ENCODE measurements around the gene THAP12.

The THAP12 gene

GRCh38 chr11:76400967-76401366 lies 20.0 kb upstream of the THAP12 start:
- no peaks in the 10 kb centered on the region for H3K4me1 ChIP-seq (ENCODE audit: control insufficient read depth, insufficient read depth, low read length)
- H3K27me3 ChIP-seq (ENCODE audit: control insufficient read depth, insufficient read depth, low read length): no peaks in the 10 kb centered on the region
- no peak overlapping the region for H3K27ac ChIP-seq (ENCODE audit: low read depth, low read length)
- H3K4me3 ChIP-seq (ENCODE audit: low read depth, low read length): no peak overlapping the region
- no peaks in the 10 kb centered on the region for H3K36me3 ChIP-seq (ENCODE audit: control insufficient read depth, insufficient read depth, low read length)
- no peak overlapping the region for H3K9ac ChIP-seq (ENCODE audit: low read length)
- no peaks in the 10 kb centered on the region for H3K9me3 ChIP-seq (ENCODE audit: control insufficient read depth, insufficient read depth, low read depth, low read length)

- no peak overlapping the region for H3K4me3 ChIP-seq (ENCODE audit: low read depth, low read length)
- H3K4me1 ChIP-seq (ENCODE audit: control insufficient read depth, insufficient read depth, low read length): no peaks in the 10 kb centered on the region
- no peaks in the 10 kb centered on the region for H3K27me3 ChIP-seq (ENCODE audit: control insufficient read depth, insufficient read depth, low read length)
- H3K36me3 ChIP-seq (ENCODE audit: control insufficient read depth, insufficient read depth, low read length): no peaks in the 10 kb centered on the region
- H3K9ac ChIP-seq (ENCODE audit: low read length): no peak overlapping the region
- H3K27ac ChIP-seq (ENCODE audit: low read depth, low read length): no peak overlapping the region
- no peaks in the 10 kb centered on the region for H3K9me3 ChIP-seq (ENCODE audit: control insufficient read depth, insufficient read depth, low read depth, low read length)
Measured at GRCh38 chr11:76397383-76397782, 16.5 kb upstream of the THAP12 start.

GRCh38 chr11:76395296-76395695 lies 14.4 kb upstream of the THAP12 start:
- Histone ChIP-seq H3K27me3 (ENCODE audit: control insufficient read depth, insufficient read depth, low read length) (no peaks in the 10 kb centered on the region), H3K9me3 (ENCODE audit: control insufficient read depth, insufficient read depth, low read depth, low read length) (no peaks in the 10 kb centered on the region), H3K27ac (ENCODE audit: low read depth, low read length) (no peak overlapping the region), H3K9ac (ENCODE audit: low read length) (no peak overlapping the region), H3K36me3 (ENCODE audit: control insufficient read depth, insufficient read depth, low read length) (no peaks in the 10 kb centered on the region), H3K4me3 (ENCODE audit: low read depth, low read length) (no peak overlapping the region), H3K4me1 (ENCODE audit: control insufficient read depth, insufficient read depth, low read length) (no peaks in the 10 kb centered on the region)

- H3K36me3 ChIP-seq (ENCODE audit: control insufficient read depth, insufficient read depth, low read length): no peaks in the 10 kb centered on the region
- H3K4me3 ChIP-seq (ENCODE audit: low read depth, low read length): no peak overlapping the region
- no peak overlapping the region for H3K27ac ChIP-seq (ENCODE audit: low read depth, low read length)
- H3K9ac ChIP-seq (ENCODE audit: low read length): no peak overlapping the region
- no peaks in the 10 kb centered on the region for H3K4me1 ChIP-seq (ENCODE audit: control insufficient read depth, insufficient read depth, low read length)
- H3K27me3 ChIP-seq (ENCODE audit: control insufficient read depth, insufficient read depth, low read length): no peaks in the 10 kb centered on the region
- no peaks in the 10 kb centered on the region for H3K9me3 ChIP-seq (ENCODE audit: control insufficient read depth, insufficient read depth, low read depth, low read length)
Measured at GRCh38 chr11:76394411-76394810, 13.5 kb upstream of the THAP12 start.

GRCh38 chr11:76392870-76393269 lies 11.9 kb upstream of the THAP12 start:
- Histone ChIP-seq H3K4me1 (ENCODE audit: control insufficient read depth, insufficient read depth, low read length) (no peaks in the 10 kb centered on the region), H3K27me3 (ENCODE audit: control insufficient read depth, insufficient read depth, low read length) (no peaks in the 10 kb centered on the region), H3K36me3 (ENCODE audit: control insufficient read depth, insufficient read depth, low read length) (no peaks in the 10 kb centered on the region), H3K9me3 (ENCODE audit: control insufficient read depth, insufficient read depth, low read depth, low read length) (no peaks in the 10 kb centered on the region), H3K9ac (ENCODE audit: low read length) (no peak overlapping the region), H3K27ac (ENCODE audit: low read depth, low read length) (no peak overlapping the region), H3K4me3 (ENCODE audit: low read depth, low read length) (no peak overlapping the region)

- H3K9ac ChIP-seq (ENCODE audit: low read length): no peak overlapping the region
- H3K27ac ChIP-seq (ENCODE audit: low read depth, low read length): no peak overlapping the region
- H3K9me3 ChIP-seq (ENCODE audit: control insufficient read depth, insufficient read depth, low read depth, low read length): no peaks in the 10 kb centered on the region
- H3K4me1 ChIP-seq (ENCODE audit: control insufficient read depth, insufficient read depth, low read length): no peaks in the 10 kb centered on the region
- no peaks in the 10 kb centered on the region for H3K36me3 ChIP-seq (ENCODE audit: control insufficient read depth, insufficient read depth, low read length)
- no peak overlapping the region for H3K4me3 ChIP-seq (ENCODE audit: low read depth, low read length)
- H3K27me3 ChIP-seq (ENCODE audit: control insufficient read depth, insufficient read depth, low read length): no peaks in the 10 kb centered on the region
Measured at GRCh38 chr11:76391811-76392475, 11.0 kb upstream of the THAP12 start.

GRCh38 chr11:76391021-76391420 lies 10.1 kb upstream of the THAP12 start:
- H3K9me3 ChIP-seq (ENCODE audit: control insufficient read depth, insufficient read depth, low read depth, low read length): no peaks in the 10 kb centered on the region
- peaks cover 1% of the 10 kb centered on the region for H3K4me1 ChIP-seq (ENCODE audit: control insufficient read depth, insufficient read depth, low read length)
- no peak overlapping the region for H3K27ac ChIP-seq (ENCODE audit: low read depth, low read length)
- H3K36me3 ChIP-seq (ENCODE audit: control insufficient read depth, insufficient read depth, low read length): no peaks in the 10 kb centered on the region
- H3K27me3 ChIP-seq (ENCODE audit: control insufficient read depth, insufficient read depth, low read length): no peaks in the 10 kb centered on the region
- H3K4me3 ChIP-seq (ENCODE audit: low read depth, low read length): no peak overlapping the region
- no peak overlapping the region for H3K9ac ChIP-seq (ENCODE audit: low read length)

GRCh38 chr11:76388408-76388807 lies 7.5 kb upstream of the THAP12 start:
- Histone ChIP-seq H3K36me3 (ENCODE audit: control insufficient read depth, insufficient read depth, low read length) (no peaks in the 10 kb centered on the region), H3K27me3 (ENCODE audit: control insufficient read depth, insufficient read depth, low read length) (no peaks in the 10 kb centered on the region), H3K9me3 (ENCODE audit: control insufficient read depth, insufficient read depth, low read depth, low read length) (no peaks in the 10 kb centered on the region), H3K4me3 (ENCODE audit: low read depth, low read length) (no peak overlapping the region), H3K9ac (ENCODE audit: low read length) (no peak overlapping the region), H3K27ac (ENCODE audit: low read depth, low read length) (no peak overlapping the region), H3K4me1 (ENCODE audit: control insufficient read depth, insufficient read depth, low read length) (peaks cover 7% of the 10 kb centered on the region)

- Histone ChIP-seq H3K27ac (ENCODE audit: low read depth, low read length) (no peak overlapping the region), H3K9ac (ENCODE audit: low read length) (no peak overlapping the region), H3K4me1 (ENCODE audit: control insufficient read depth, insufficient read depth, low read length) (peaks cover 19% of the 10 kb centered on the region), H3K27me3 (ENCODE audit: control insufficient read depth, insufficient read depth, low read length) (no peaks in the 10 kb centered on the region), H3K4me3 (ENCODE audit: low read depth, low read length) (0 out of 2 replicates have a peak overlapping the region, but pooled peaks have one; percentile 14), H3K9me3 (ENCODE audit: control insufficient read depth, insufficient read depth, low read depth, low read length) (no peaks in the 10 kb centered on the region), H3K36me3 (ENCODE audit: control insufficient read depth, insufficient read depth, low read length) (no peaks in the 10 kb centered on the region)
Measured at GRCh38 chr11:76385903-76386302, 5.0 kb upstream of the THAP12 start.

GRCh38 chr11:76382209-76382608 lies 1.3 kb upstream of the THAP12 start:
- H3K4me1 ChIP-seq (ENCODE audit: control insufficient read depth, insufficient read depth, low read length): peaks cover 19% of the 10 kb centered on the region
- no peaks in the 10 kb centered on the region for H3K36me3 ChIP-seq (ENCODE audit: control insufficient read depth, insufficient read depth, low read length)
- H3K27me3 ChIP-seq (ENCODE audit: control insufficient read depth, insufficient read depth, low read length): no peaks in the 10 kb centered on the region
- H3K27ac ChIP-seq (ENCODE audit: low read depth, low read length): no peak overlapping the region
- H3K9ac ChIP-seq (ENCODE audit: low read length): no peak overlapping the region
- H3K9me3 ChIP-seq (ENCODE audit: control insufficient read depth, insufficient read depth, low read depth, low read length): no peaks in the 10 kb centered on the region
- H3K4me3 ChIP-seq (ENCODE audit: low read depth, low read length): peak overlapping the region; percentile 81

GRCh38 chr11:76380159-76380976 lies 564 bp downstream of the THAP12 start:
- Histone ChIP-seq H3K4me1 (ENCODE audit: control insufficient read depth, insufficient read depth, low read length) (peaks cover 12% of the 10 kb centered on the region), H3K27ac (ENCODE audit: low read depth, low read length) (no peak overlapping the region), H3K9ac (ENCODE audit: low read length) (peak overlapping the region; percentile 65), H3K36me3 (ENCODE audit: control insufficient read depth, insufficient read depth, low read length) (no peaks in the 10 kb centered on the region), H3K9me3 (ENCODE audit: control insufficient read depth, insufficient read depth, low read depth, low read length) (no peaks in the 10 kb centered on the region), H3K4me3 (ENCODE audit: low read depth, low read length) (peak overlapping the region; percentile 81), H3K27me3 (ENCODE audit: control insufficient read depth, insufficient read depth, low read length) (no peaks in the 10 kb centered on the region)
